Activated T-helper 1 cell treated with anti-CD3 and anti-CD28 coated beads, Interleukin-12 subunit alpha, Interleukin-12 subunit beta, Interleukin-2, Interleukin-4 antibody, amounts not matched to agents 30 ng/mL and 10 ng/mL and 1 ng/mL, durations not matched to agents 14 hours and 24 hours and 36 hours (primary cell): ENCODE results near the gene EIF3D. TPM values are rescaled to one million over a fixed set of nuclear protein-coding genes. Genes with fewer than 3 reads are reported as not detected.

ENCODE experiments used
- DNase-seq: peaks from one replicate; pipeline ENCODE4 v3.0.0; 2021; ENCODE audit warnings: low spot score
- H3K27ac Mint-ChIP-seq: one replicate; pipeline ENCODE4 v1.8.0; 2021; ENCODE audit warnings: mild to moderate bottlenecking, mixed read lengths
- H3K27me3 Mint-ChIP-seq: one replicate; pipeline ENCODE4 v1.8.0; 2022; ENCODE audit warnings: mild to moderate bottlenecking, moderate library complexity, mixed read lengths; ENCODE audit not compliant: insufficient read depth
- H3K36me3 Mint-ChIP-seq: one replicate; pipeline ENCODE4 v1.8.0; 2021; ENCODE audit warnings: low read depth, mixed read lengths
- H3K4me1 Mint-ChIP-seq: one replicate; pipeline ENCODE4 v1.8.0; 2021; ENCODE audit warnings: low read depth, mixed read lengths
- H3K4me3 Mint-ChIP-seq: one replicate; pipeline ENCODE4 v1.8.0; 2021; ENCODE audit warnings: mild to moderate bottlenecking, moderate library complexity, mixed read lengths
- H3K9me3 Mint-ChIP-seq: one replicate; pipeline ENCODE4 v1.8.0; 2021; ENCODE audit warnings: mixed read lengths
- intact Hi-C: fragments of 100-400 bp; cut with micrococcal nuclease; formaldehyde crosslinking; loops from one replicate; pipeline ENCODE4 v1.15.1; 2024
- total RNA-seq: library from RNA; stranded (reverse); gene quantifications from 2 replicates; pipeline ENCODE4 v1.2.3, GENCODE V29; 2022

The EIF3D gene
- total RNA-seq, 1 donor from 2014 or later = 323 TPM

GRCh38 chr22:36465232-36466021 is 63.5 kb downstream of the EIF3D start:
- Mint-ChIP-seq H3K9me3 (no peaks in the 10 kb centered on the region), H3K4me1 (peaks cover 22% of the 10 kb centered on the region), H3K27me3 (no peaks in the 10 kb centered on the region)

GRCh38 chr22:36464715-36465231 is 64.2 kb downstream of the EIF3D start:
- H3K27ac Mint-ChIP-seq = no peak overlapping the region
- H3K36me3 Mint-ChIP-seq = peaks cover 12% of the 10 kb centered on the region
- no peaks in the 10 kb centered on the region for H3K9me3 Mint-ChIP-seq
- no peak overlapping the region for H3K4me3 Mint-ChIP-seq
- intact Hi-C loops = no loop called here
- H3K27me3 Mint-ChIP-seq = no peaks in the 10 kb centered on the region
- DNase-seq = no peak
- H3K4me1 Mint-ChIP-seq = peaks cover 16% of the 10 kb centered on the region

More at GRCh38 chr22:36465232-36466021, 63.5 kb downstream of the EIF3D start:
- Mint-ChIP-seq H3K27ac (no peak overlapping the region), H3K36me3 (peaks cover 12% of the 10 kb centered on the region), H3K4me3 (no peak overlapping the region)
- intact Hi-C loops = no loop called here
- no peak for DNase-seq

GRCh38 chr22:36463783-36464184 is 65.2 kb downstream of the EIF3D start:
- DNase-seq = no peak
- Mint-ChIP-seq H3K9me3 (no peaks in the 10 kb centered on the region), H3K4me3 (no peak overlapping the region), H3K36me3 (peaks cover 12% of the 10 kb centered on the region), H3K27me3 (no peaks in the 10 kb centered on the region), H3K27ac (no peak overlapping the region), H3K4me1 (peaks cover 15% of the 10 kb centered on the region)
- intact Hi-C loops = no loop called here

- H3K9me3 Mint-ChIP-seq = no peaks in the 10 kb centered on the region
- H3K36me3 Mint-ChIP-seq = peaks cover 3% of the 10 kb centered on the region
- no peak for DNase-seq
- H3K27ac Mint-ChIP-seq = no peak overlapping the region
- no peak overlapping the region for H3K4me3 Mint-ChIP-seq
- intact Hi-C loops = no loop called here
- H3K4me1 Mint-ChIP-seq = peaks cover 5% of the 10 kb centered on the region
- no peaks in the 10 kb centered on the region for H3K27me3 Mint-ChIP-seq
Measured at GRCh38 chr22:36461665-36462649, 67.0 kb downstream of the EIF3D start.

Other genes with a start within 250 kb of the EIF3D start
- gene MYH9, start 141.2 kb downstream of the EIF3D start, total RNA-seq = 618 and 639 TPM in 2 replicates
- 95.2 and 95.3 TPM in 2 replicates for gene TXN2, start 47.5 kb downstream of the EIF3D start, total RNA-seq
- gene FOXRED2, start 22.1 kb downstream of the EIF3D start, total RNA-seq = 22.3 and 25.0 TPM in 2 replicates
- gene CACNG2, start 174.6 kb upstream of the EIF3D start, total RNA-seq = not detected in 2 replicates
- 26.0 and 30.9 TPM in 2 replicates for gene IFT27, start 247.0 kb upstream of the EIF3D start, total RNA-seq